ENCODE results near the gene ERBB4.
A peak's percentile ranks its signal among the peaks of the same experiment; 100 is the strongest.

ERBB4 gene

GRCh38 chr2:211900518-211900917 lies 638.1 kb downstream of the ERBB4 start:
- Histone ChIP-seq H3K4me3 (peak overlapping the region; percentile 49), H3K27ac (no peak overlapping the region)
- TF ChIP-seq CTCF (IDR thresholded peaks at IDR 0.05) = no peak
- no peak for DNase-seq (ENCODE audit: low spot score)

- Histone ChIP-seq H3K4me3 (peak overlapping the region; percentile 49), H3K27ac (no peak overlapping the region)
- no peak for TF ChIP-seq CTCF (IDR thresholded peaks at IDR 0.05)
- DNase-seq (ENCODE audit: low spot score) = no peak
Measured at GRCh38 chr2:211900000-211900399, 638.6 kb downstream of the ERBB4 start.

GRCh38 chr2:211898702-211899101 lies 639.9 kb downstream of the ERBB4 start:
- TF ChIP-seq CTCF (IDR thresholded peaks at IDR 0.05) = no peak
- Histone ChIP-seq H3K4me3 (no peak overlapping the region), H3K27ac (no peak overlapping the region)
- no peak for DNase-seq (ENCODE audit: low spot score)

- Histone ChIP-seq H3K27ac (no peak overlapping the region), H3K4me3 (no peak overlapping the region)
- no peak for TF ChIP-seq CTCF (IDR thresholded peaks at IDR 0.05)
- DNase-seq (ENCODE audit: low spot score) = no peak
Measured at GRCh38 chr2:211881449-211881848, 657.2 kb downstream of the ERBB4 start.

- no peak for DNase-seq (ENCODE audit: low spot score)
- Histone ChIP-seq H3K4me3 (no peak overlapping the region), H3K27ac (no peak overlapping the region)
- no peak for TF ChIP-seq CTCF (IDR thresholded peaks at IDR 0.05)
Measured at GRCh38 chr2:211879323-211879722, 659.3 kb downstream of the ERBB4 start.

GRCh38 chr2:211877061-211877460 lies 661.5 kb downstream of the ERBB4 start:
- DNase-seq (ENCODE audit: low spot score) = no peak
- Histone ChIP-seq H3K27ac (no peak overlapping the region), H3K4me3 (no peak overlapping the region)
- TF ChIP-seq CTCF (IDR thresholded peaks at IDR 0.05) = no peak

GRCh38 chr2:211875488-211875887 lies 663.1 kb downstream of the ERBB4 start:
- DNase-seq (ENCODE audit: low spot score) = no peak
- TF ChIP-seq CTCF (IDR thresholded peaks at IDR 0.05) = no peak
- Histone ChIP-seq H3K4me3 (no peak overlapping the region), H3K27ac (no peak overlapping the region)
